Loucy (cell line): ENCODE data around the gene PXT1.

Source experiments
- EZH2phosphoT487 ChIP-seq: fragments of 200-600 bp; IDR thresholded peaks from 2 replicates; pipeline ENCODE4 v1.6.1; 2018; ENCODE audit warnings: antibody characterized with exemption, mild to moderate bottlenecking, moderate library complexity, borderline replicate concordance
- TF ChIP-seq, protein P1 (sequence below): fragments of 200-600 bp; sonication (generic); conservative IDR thresholded peaks from 2 replicates; pipeline ENCODE4 v1.5.1; 2014; ENCODE audit warnings: mild to moderate bottlenecking, antibody characterized with exemption, low read length

DNA sequence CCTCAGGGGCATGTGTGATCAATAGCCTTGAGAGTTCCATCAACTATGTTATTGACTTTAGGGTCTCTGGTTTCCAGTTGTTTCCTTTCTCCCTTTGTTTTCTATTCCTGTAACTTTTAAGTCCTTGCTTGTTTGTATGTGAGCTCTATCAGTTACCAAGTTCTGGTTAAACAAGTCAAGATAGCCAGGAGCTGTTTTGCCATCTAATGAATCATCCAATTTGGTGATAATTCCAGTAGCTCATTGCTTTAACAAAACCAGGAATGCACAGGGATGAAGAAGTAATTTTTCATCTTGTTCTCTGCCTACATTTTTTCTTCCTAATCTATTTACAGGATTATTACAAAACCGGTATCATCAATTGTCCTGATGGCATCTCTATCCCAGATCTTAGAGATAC, 36.6 kb upstream of the PXT1 start:
- TF ChIP-seq, protein P1, sequence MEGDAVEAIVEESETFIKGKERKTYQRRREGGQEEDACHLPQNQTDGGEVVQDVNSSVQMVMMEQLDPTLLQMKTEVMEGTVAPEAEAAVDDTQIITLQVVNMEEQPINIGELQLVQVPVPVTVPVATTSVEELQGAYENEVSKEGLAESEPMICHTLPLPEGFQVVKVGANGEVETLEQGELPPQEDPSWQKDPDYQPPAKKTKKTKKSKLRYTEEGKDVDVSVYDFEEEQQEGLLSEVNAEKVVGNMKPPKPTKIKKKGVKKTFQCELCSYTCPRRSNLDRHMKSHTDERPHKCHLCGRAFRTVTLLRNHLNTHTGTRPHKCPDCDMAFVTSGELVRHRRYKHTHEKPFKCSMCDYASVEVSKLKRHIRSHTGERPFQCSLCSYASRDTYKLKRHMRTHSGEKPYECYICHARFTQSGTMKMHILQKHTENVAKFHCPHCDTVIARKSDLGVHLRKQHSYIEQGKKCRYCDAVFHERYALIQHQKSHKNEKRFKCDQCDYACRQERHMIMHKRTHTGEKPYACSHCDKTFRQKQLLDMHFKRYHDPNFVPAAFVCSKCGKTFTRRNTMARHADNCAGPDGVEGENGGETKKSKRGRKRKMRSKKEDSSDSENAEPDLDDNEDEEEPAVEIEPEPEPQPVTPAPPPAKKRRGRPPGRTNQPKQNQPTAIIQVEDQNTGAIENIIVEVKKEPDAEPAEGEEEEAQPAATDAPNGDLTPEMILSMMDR: no peak
- TF ChIP-seq EZH2phosphoT487: no peak
